OCI-LY1 (cell line): Measurements from ENCODE around the gene GJB4.

ENCODE experiments used
- H2AFZ ChIP-seq: fragments of 200-600 bp; sonication (generic), shearing (Covaris generic); 2 replicates; pipeline ENCODE4 v1.6.0; 2014; ENCODE audit warnings: antibody characterized with exemption, mild to moderate bottlenecking, low read length
- H3F3A ChIP-seq: fragments of 200-600 bp; sonication (generic), shearing (Covaris generic); 2 replicates; pipeline ENCODE4 v1.6.0; 2014; ENCODE audit warnings: mild to moderate bottlenecking, antibody characterized with exemption, low read length, moderate library complexity; ENCODE audit not compliant: insufficient read depth
- H3K27ac ChIP-seq: fragments of 200-600 bp; sonication (generic); 2 replicates; pipeline ENCODE4 v1.5.1; 2014; ENCODE audit warnings: low read length, mixed run types, mild to moderate bottlenecking, low read depth; ENCODE audit not compliant: poor library complexity, severe bottlenecking
- H3K27me3 ChIP-seq: fragments of 200-600 bp; sonication (generic); 2 replicates; pipeline ENCODE4 v1.6.0; 2014; ENCODE audit warnings: antibody characterized with exemption, mild to moderate bottlenecking, low read length, moderate library complexity; ENCODE audit not compliant: insufficient read depth
- H3K36me3 ChIP-seq: fragments of 200-600 bp; sonication (generic); 2 replicates; pipeline ENCODE4 v1.6.1; 2014; ENCODE audit warnings: mild to moderate bottlenecking, antibody characterized with exemption, low read length, moderate library complexity, mixed read lengths; ENCODE audit not compliant: insufficient read depth
- H3K4me1 ChIP-seq: fragments of 200-600 bp; sonication (generic); 2 replicates; pipeline ENCODE4 v1.5.1; 2014; ENCODE audit warnings: mild to moderate bottlenecking, low read length, moderate library complexity; ENCODE audit not compliant: insufficient read depth, severe bottlenecking
- H3K4me2 ChIP-seq: fragments of 200-600 bp; sonication (generic), shearing (Covaris generic); 2 replicates; pipeline ENCODE4 v1.6.1; 2014; ENCODE audit warnings: low read length
- H3K4me3 ChIP-seq: fragments of 200-600 bp; sonication (generic); 2 replicates; pipeline ENCODE4 v1.5.1; 2014; ENCODE audit warnings: low read length, low read depth, mild to moderate bottlenecking, mixed read lengths; ENCODE audit not compliant: poor library complexity, severe bottlenecking
- H3K79me2 ChIP-seq: fragments of 200-600 bp; shearing (Covaris generic); 2 replicates; pipeline ENCODE4 v1.6.1; 2016; ENCODE audit warnings: mixed run types, low read length, mixed read lengths; ENCODE audit not compliant: insufficient read depth
- H3K9ac ChIP-seq: fragments of 200-600 bp; sonication (generic), shearing (Covaris generic); 2 replicates; pipeline ENCODE4 v1.6.1; 2014; ENCODE audit warnings: mild to moderate bottlenecking, low read length, mixed read lengths
- H3K9me2 ChIP-seq: fragments of 200-600 bp; sonication (generic), shearing (Covaris generic); 2 replicates; pipeline ENCODE4 v1.6.1; 2014; ENCODE audit warnings: low read depth, mild to moderate bottlenecking, low read length, mixed read lengths
- H3K9me3 ChIP-seq: fragments of 200-600 bp; shearing (Covaris generic); 2 replicates; pipeline ENCODE4 v1.6.1; 2014; ENCODE audit warnings: low read length, mixed read lengths
- H4K20me1 ChIP-seq: fragments of 200-600 bp; sonication (generic), shearing (Covaris generic); 2 replicates; pipeline ENCODE4 v1.6.0; 2016; ENCODE audit warnings: mild to moderate bottlenecking, low read length; ENCODE audit not compliant: insufficient read depth
- EZH2 ChIP-seq: fragments of 200-600 bp; sonication (generic), shearing (Covaris generic); IDR thresholded peaks from 2 replicates; pipeline ENCODE4 v1.8.0; 2017; ENCODE audit warnings: borderline replicate concordance, mixed run types, mild to moderate bottlenecking, antibody characterized with exemption, low read length, moderate library complexity, mixed read lengths
- TF ChIP-seq, protein P1 (sequence below): fragments of 200-600 bp; sonication (generic), shearing (Covaris generic); IDR thresholded peaks from 2 replicates; pipeline ENCODE4 v1.5.1; 2017; ENCODE audit warnings: mild to moderate bottlenecking, antibody characterized with exemption, low read length, moderate library complexity, mixed read lengths

The GJB4 gene

DNA sequence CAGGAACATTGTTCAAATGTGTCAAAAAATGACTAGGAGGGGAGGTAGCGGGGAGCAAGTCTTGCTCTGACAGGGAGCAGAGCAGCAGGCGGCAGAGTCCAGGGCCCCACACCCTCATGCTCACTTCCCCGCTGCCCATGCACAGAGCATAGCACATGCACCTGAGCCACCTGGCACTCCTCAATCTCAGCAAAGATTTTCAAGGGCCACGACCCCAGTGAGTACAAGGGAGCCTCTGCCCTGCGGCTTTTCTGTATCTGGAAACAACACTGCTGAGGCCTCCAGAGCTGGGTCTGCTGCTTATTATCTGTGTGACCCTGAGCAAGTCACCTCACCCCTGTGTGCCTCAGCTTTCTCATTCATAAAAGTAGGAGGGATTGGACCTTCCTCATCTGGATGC lies 20.4 kb downstream of the GJB4 start:
- H3K9me2 ChIP-seq: no peaks in the 10 kb centered on the region
- H3K4me3 ChIP-seq: no peak overlapping the region
- H3K79me2 ChIP-seq: no peaks in the 10 kb centered on the region
- H3K36me3 ChIP-seq: no peaks in the 10 kb centered on the region
- H3K9me3 ChIP-seq: no peaks in the 10 kb centered on the region
- H3K27ac ChIP-seq: no peak overlapping the region
- no peak for TF ChIP-seq EZH2
- TF ChIP-seq, protein P1, sequence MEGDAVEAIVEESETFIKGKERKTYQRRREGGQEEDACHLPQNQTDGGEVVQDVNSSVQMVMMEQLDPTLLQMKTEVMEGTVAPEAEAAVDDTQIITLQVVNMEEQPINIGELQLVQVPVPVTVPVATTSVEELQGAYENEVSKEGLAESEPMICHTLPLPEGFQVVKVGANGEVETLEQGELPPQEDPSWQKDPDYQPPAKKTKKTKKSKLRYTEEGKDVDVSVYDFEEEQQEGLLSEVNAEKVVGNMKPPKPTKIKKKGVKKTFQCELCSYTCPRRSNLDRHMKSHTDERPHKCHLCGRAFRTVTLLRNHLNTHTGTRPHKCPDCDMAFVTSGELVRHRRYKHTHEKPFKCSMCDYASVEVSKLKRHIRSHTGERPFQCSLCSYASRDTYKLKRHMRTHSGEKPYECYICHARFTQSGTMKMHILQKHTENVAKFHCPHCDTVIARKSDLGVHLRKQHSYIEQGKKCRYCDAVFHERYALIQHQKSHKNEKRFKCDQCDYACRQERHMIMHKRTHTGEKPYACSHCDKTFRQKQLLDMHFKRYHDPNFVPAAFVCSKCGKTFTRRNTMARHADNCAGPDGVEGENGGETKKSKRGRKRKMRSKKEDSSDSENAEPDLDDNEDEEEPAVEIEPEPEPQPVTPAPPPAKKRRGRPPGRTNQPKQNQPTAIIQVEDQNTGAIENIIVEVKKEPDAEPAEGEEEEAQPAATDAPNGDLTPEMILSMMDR: no peak
- H3K4me1 ChIP-seq: no peaks in the 10 kb centered on the region
- no peak overlapping the region for H2AFZ ChIP-seq
- H3F3A ChIP-seq: no peaks in the 10 kb centered on the region
- H3K4me2 ChIP-seq: no peak overlapping the region
- no peak overlapping the region for H3K9ac ChIP-seq
- H4K20me1 ChIP-seq: no peaks in the 10 kb centered on the region
- H3K27me3 ChIP-seq: no peaks in the 10 kb centered on the region; the same call in 1 of the 2 replicates

DNA sequence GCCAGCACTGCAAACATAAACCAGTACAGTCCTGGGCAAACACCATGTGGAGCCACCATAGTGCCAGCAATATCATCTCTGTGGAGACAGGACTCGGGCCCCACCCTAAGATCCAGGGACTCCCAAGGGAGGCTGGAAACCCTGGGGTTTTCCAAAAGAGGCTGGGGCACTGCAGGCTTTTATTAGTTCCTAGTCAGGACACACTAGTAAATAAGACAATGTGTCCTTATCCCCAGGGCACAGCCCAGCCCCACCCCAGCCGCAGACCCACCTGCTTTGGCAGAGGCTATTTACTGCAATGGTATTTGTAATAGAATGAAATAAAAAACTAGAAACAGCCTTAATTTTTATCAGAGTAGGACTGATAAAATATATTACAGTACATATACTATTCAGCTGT lies 21.0 kb downstream of the GJB4 start:
- Histone ChIP-seq H3K4me2 (no peak overlapping the region), H3K9me3 (no peaks in the 10 kb centered on the region), H3K27ac (no peak overlapping the region), H2AFZ (no peak overlapping the region), H3K36me3 (no peaks in the 10 kb centered on the region), H4K20me1 (no peaks in the 10 kb centered on the region), H3K27me3 (no peaks in the 10 kb centered on the region; the same call in 1 of the 2 replicates), H3F3A (no peaks in the 10 kb centered on the region), H3K4me3 (no peak overlapping the region), H3K9ac (no peak overlapping the region), H3K4me1 (no peaks in the 10 kb centered on the region), H3K9me2 (no peaks in the 10 kb centered on the region), H3K79me2 (no peaks in the 10 kb centered on the region)
- no peak for TF ChIP-seq EZH2
- TF ChIP-seq, protein P1: no peak

DNA sequence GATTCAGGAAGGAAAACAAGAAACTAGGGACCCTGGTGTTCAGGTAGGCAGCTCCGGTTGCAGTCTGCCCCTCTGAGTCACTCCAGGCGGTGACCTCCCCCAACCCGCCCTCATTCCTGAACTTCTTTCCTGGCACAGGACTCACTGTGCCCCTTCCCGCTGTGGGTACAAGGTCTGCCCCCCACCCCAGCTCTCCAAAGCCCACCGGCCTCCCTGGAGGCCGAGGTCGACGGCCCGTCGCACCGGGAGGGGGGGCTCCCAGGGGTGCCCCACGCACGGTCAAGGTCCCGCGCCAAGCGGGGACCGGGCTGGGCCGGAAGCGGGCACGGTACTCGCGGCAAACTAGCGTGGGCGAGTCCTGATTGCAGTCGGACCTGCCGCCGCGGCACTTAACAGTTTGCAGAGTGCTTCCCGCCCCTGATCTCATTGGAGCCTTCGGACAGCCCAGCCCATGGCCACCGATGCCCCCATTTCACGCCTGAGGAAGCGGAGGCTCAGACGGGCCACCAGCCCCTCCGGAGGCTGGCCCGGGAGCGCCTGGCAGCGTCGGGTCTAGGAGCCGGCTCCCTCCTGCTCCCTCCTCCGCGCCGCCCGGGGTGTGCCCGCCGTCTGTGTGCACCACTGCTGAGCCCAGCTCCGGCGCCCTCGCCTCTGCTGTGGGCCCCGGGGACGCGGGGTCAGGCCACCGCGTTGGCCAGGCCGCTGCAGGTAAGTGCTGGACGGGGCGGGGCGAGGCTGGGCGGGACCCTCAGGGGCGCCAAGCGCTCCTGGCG lies 21.7 kb downstream of the GJB4 start, which contains the start of gene GJB3:
Gene GJB3, plus strand, starts transcription at position 144 of the 773 bp plus-strand sequence. CDS start 3,549 bp downstream, outside the sequence.
- H3K4me2 ChIP-seq: no peak within 1 kb of the TSS
- no peak within 1 kb of the TSS for H2AFZ ChIP-seq
- no peaks in the 10 kb centered on the region for H3K9me3 ChIP-seq
- no peak within 1 kb of the TSS for H3K9ac ChIP-seq
- no peaks in the 10 kb centered on the region for H3F3A ChIP-seq
- H4K20me1 ChIP-seq: no peaks in the 10 kb centered on the region
- H3K79me2 ChIP-seq: no peaks in the 10 kb centered on the region
- no peak within 1 kb of the TSS for H3K4me3 ChIP-seq
- H3K27me3 ChIP-seq: no peaks in the 10 kb centered on the region; the same call in 1 of the 2 replicates
- no peaks in the 10 kb centered on the region for H3K36me3 ChIP-seq
- H3K4me1 ChIP-seq: no peaks in the 10 kb centered on the region
- no peak within 1 kb of the TSS for H3K27ac ChIP-seq
- TF ChIP-seq, protein P1: no peak
- no peak for TF ChIP-seq EZH2
- no peaks in the 10 kb centered on the region for H3K9me2 ChIP-seq
